ENCODE results near the gene MYBPC2.

GRCh38 chr19:50515168-50515561 lies 82.5 kb downstream of the MYBPC2 start:
- TF ChIP-seq, protein P1, sequence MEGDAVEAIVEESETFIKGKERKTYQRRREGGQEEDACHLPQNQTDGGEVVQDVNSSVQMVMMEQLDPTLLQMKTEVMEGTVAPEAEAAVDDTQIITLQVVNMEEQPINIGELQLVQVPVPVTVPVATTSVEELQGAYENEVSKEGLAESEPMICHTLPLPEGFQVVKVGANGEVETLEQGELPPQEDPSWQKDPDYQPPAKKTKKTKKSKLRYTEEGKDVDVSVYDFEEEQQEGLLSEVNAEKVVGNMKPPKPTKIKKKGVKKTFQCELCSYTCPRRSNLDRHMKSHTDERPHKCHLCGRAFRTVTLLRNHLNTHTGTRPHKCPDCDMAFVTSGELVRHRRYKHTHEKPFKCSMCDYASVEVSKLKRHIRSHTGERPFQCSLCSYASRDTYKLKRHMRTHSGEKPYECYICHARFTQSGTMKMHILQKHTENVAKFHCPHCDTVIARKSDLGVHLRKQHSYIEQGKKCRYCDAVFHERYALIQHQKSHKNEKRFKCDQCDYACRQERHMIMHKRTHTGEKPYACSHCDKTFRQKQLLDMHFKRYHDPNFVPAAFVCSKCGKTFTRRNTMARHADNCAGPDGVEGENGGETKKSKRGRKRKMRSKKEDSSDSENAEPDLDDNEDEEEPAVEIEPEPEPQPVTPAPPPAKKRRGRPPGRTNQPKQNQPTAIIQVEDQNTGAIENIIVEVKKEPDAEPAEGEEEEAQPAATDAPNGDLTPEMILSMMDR (IDR thresholded peaks at IDR 0.05) = no peak
- TF ChIP-seq POLR2AphosphoS5 (IDR thresholded peaks at IDR 0.05) (no peak), POLR2A (IDR thresholded peaks at IDR 0.05) (no peak), EP300 (IDR thresholded peaks at IDR 0.05) (no peak)

All from gastroesophageal sphincter (tissue), 3 donors.